ENCODE measurements around the gene SPAG7. TPM values are rescaled to one million over a fixed set of nuclear protein-coding genes. Genes with fewer than 3 reads are reported as not detected.
A peak's percentile ranks its signal among the peaks of the same experiment; 100 is the strongest.

SPAG7 gene
- polyA plus RNA-seq, 3 donors = 86.7 to 105 (median 92.6) TPM

DNA sequence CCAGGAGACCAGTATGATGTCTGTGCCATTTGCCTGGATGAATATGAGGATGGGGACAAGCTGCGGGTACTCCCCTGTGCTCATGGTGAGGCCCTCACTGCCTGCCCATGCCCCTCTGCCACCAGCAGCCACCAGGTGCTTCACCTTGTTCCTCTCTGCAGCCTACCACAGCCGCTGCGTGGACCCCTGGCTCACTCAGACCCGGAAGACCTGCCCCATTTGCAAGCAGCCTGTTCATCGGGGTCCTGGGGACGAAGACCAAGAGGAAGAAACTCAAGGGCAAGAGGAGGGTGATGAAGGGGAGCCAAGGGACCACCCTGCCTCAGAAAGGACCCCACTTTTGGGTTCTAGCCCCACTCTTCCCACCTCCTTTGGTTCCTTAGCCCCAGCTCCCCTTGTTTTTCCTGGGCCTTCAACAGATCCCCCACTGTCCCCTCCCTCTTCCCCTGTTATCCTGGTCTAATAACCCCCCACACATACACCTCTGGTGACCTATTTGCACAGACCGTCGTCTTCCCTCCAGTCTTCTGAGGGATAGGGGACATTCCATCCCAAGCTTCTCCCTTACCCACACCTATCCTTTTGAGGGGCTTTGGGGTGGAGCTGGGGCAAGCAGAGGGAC, 23.0 kb downstream of the SPAG7 start:
- DNase-seq (ENCODE audit: extremely low read depth in 1 of 11, low read depth in 9 of 11, low spot score in 4 of 11) = no peak

DNA sequence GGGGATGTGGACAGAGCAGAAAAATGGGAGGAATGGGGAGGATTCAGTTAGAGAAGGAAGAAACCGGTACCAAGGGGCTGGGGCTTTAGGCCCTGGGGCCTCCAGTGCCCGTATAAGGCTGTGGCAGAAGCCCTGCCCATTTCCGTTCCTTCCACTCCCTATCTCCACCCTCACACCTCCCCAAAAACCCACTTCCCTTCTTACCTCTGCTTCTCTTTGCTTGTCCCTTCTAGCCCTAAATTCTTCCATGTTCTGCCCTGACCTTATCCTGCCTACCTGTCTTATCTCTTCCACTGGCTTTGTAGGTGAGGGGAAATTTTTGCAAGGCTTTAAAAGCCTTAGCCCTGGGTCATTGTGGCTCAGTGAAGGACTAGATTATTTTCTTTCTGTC, 23.5 kb downstream of the SPAG7 start:
- DNase-seq (ENCODE audit: extremely low read depth in 1 of 11, low read depth in 9 of 11, low spot score in 4 of 11) = no peak

DNA sequence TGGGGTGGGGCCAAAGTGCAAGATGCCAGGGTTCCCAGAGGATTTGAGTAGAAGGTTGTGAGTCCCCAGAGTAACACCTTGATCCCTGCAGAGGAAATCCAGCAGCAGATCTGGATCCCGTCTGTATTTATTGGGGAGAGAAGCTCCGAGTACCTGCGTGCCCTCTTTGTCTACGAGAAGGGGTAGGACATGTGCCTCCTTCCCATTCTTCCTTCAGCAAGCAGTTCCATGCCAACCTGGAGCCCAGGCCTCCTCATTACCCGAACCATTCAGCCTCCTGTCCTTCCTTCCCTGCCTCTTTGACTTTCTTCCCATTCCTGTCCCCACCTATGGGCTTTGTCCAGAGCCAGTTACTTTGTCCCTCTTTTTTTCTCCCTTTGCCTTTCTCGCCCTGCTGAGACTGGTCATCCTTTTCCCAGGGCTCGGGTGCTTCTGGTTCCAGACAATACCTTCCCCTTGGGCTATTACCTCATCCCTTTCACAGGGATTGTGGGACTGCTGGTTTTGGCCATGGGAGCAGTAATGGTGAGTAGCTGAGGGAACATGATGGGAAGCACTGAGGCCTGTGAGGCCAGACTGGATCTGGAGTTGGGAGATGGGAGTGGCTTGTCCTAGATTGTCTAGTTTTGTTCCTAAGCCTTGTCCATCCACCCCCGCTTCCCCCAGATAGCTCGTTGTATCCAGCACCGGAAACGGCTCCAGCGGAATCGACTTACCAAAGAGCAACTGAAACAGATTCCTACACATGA, 24.7 kb downstream of the SPAG7 start:
- DNase-seq (ENCODE audit: extremely low read depth in 1 of 11, low read depth in 9 of 11, low spot score in 4 of 11) = no peak

DNA sequence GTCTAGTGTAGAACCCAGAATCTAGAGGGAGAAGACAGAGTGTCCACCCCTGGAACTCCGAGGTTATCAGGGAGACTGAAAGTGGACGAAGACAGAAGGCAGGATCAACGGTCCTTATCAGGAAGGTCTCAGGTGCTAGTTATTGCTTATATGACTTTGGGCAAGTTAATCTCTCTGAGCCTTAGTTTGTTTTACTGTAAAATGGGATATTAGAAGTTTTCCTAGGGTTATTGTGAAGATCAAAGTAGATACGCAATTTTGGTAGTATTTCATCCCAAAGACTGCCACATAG, 26.4 kb downstream of the SPAG7 start:
- no peak for DNase-seq (ENCODE audit: extremely low read depth in 1 of 11, low read depth in 9 of 11, low spot score in 4 of 11)

DNA sequence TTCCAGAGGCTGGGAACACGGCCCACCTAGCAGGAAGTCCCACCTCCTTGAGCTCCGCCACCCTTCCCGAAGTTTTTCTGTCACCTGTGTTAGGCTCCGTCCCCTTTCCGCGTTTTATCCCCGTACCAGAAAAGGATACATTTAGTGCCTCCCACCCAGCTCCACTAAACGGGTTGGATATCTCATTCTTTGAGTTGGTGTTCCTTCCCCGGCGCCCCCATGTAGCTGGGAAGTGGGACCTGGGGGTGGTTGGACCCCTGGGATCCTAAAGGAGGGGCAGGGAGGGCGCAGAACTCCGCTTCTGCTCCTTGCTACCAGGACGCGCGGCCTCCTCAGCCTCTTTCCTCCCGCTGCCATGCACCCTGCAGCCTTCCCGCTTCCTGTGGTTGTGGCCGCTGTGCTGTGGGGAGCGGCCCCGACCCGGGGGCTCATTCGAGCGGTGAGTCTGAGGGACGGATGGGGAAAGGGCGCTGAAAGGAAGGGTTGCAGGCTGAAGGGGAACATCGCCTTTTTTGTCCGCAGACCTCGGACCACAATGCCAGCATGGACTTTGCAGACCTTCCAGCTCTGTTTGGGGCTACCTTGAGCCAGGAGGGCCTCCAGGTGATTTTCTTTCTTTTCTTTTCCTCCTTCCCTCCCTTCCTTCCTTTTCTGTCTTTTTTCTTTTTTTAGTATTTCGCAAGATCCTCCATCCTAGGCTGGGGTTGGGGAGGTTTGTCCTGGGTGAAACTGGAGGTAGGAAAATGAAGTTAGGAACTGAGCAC, 26.9 kb downstream of the SPAG7 start:
- peak in 1 of 11 donors; percentile 87 for DNase-seq (ENCODE audit: extremely low read depth in 1 of 11, low read depth in 9 of 11, low spot score in 4 of 11)

DNA sequence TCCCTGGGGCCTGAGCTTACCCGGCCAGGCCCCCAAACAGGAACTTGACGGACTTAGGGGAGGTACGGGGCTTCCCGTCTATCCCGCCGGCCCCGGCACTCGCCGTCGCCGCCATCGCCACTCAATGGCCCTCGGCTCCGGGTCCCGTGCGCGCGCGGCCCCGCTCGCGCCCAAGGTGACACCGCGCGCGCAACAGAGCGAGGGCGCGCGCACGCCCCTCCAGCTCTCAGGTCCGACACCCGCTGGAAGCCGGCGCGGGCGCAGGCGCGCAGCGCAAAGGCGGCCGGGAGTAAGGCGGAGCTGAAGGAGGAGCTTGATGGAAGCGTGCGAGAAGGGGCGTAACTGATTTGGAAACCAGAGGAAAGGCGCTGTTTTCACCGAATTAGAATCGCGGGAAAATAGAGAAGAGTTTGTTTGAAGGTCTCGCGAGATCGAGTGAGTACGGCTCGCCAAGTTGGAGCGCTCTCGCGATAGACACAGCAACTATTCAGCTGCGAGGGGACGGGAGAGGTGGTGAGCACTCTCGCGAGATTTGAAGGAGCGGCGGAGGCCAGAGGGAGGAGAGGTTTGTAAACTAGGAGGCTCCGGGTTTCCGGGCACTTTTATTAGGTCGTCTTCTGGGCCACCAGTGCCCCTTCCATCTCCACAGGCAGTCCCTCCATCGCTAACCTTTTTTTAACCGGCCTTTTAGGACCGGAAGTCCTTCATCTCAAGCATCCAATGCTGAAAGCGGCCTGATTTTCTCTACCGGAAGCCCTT, 27.6 kb downstream of the SPAG7 start, which contains the start of the genes RNF167 and SLC25A11:
RNF167 (plus strand) TSS at position 473 of the 759 bp plus-strand sequence. CDS start 642 bp downstream, outside the sequence.
SLC25A11 (minus strand) TSS at position 251 of the 759 bp plus-strand sequence; CDS start at position 115, 136 bp downstream.
- peak; percentile 96 to 100 (median 99) for DNase-seq (ENCODE audit: extremely low read depth in 1 of 11, low read depth in 9 of 11, low spot score in 4 of 11)

DNA sequence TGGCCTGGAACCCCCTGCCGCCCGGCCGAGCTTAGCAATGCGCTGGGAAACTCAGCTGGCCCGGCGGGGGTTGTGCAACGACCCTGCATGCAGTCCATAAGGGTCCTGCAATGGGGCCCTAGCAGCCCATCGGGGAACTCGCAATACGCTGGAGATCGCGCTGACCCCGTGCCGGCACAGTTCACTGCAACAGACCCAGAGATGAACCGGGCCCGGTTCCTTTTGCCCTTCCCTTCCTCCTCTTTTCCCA, 28.1 kb downstream of the SPAG7 start:
- DNase-seq (ENCODE audit: extremely low read depth in 1 of 11, low read depth in 9 of 11, low spot score in 4 of 11) = no peak

DNA sequence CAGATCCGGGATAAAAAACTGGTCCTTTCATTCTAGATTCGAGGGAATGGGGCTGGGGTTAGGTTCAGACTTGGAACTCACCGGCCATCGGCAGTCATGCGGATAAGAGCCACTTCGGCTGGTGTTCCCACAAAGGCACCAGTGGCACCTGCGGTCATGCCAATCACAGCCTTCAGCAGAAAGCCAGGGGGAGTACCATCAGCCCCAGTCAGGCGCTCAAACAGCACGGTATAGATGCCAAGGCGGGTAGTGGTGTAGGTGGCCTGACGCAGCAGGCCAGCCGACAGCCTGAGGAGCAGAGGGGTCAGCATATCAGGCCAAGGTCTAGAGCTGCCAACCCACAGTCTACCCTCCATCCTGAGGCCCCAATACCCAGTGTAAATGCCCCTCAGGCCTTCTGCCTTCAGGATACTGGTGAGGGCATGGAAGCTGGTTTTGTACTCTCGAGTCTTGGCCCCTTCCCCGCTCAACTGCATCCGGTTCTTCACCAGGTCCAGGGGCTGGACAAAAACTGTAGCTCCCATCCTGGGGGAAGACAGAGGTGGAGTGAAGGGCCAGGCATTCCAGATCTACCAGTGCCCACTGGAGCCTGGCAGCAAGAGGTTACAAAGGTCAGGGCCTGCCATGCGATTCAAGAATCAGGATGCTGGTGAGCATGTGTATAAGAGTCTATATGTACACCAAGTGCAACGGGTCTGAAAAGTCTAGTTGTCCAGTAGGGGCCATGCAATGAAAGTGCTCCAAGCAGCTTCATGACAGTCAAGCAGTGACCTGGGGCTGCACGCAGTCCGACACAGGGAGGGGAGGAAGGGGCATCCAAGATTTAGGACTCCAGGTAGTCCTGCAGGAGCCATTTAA, 28.7 kb downstream of the SPAG7 start:
- DNase-seq (ENCODE audit: extremely low read depth in 1 of 11, low read depth in 9 of 11, low spot score in 4 of 11) = no peak

DNA sequence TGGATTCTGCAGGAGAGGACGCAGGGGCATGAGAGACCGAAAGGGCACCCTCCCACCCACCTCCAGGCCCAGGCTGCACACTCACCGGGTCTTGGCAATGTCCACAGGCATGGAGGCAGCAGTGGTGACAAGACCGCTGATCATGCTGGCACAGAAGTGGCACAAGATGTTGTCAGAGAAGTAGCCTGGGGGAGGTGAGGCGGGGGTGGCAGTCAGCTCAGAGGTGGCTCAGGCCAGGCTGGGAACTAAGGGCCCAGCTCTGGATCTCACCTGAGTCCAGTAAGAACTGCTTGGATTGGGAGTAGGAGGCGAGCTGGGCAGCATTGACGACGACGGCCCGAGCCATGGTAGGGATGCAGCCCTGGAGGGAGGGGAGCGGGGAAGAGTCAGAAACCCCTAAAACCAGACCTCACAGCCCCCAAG, 29.5 kb downstream of the SPAG7 start:
- DNase-seq (ENCODE audit: extremely low read depth in 1 of 11, low read depth in 9 of 11, low spot score in 4 of 11) = no peak

DNA sequence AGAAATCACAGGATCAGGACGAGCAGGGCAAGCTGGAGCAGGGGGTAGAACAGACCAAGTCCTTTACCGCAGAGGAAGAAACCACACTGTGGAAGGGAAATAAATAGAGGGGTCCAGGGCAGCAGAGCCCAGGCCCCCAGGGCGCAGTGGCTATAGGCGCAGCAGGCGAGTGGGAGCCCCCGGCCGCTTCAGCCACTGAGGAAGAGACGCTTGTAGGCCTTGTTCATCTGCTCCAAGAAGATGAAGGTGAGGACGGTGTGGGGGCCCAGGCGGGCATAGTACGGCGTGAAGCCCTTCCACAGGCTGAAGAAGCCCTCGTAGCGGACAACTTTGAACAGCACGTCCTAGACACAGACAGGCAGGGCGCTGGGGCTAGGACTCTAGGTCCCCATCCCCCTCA, 30.1 kb downstream of the SPAG7 start:
- no peak for DNase-seq (ENCODE audit: extremely low read depth in 1 of 11, low read depth in 9 of 11, low spot score in 4 of 11)

DNA sequence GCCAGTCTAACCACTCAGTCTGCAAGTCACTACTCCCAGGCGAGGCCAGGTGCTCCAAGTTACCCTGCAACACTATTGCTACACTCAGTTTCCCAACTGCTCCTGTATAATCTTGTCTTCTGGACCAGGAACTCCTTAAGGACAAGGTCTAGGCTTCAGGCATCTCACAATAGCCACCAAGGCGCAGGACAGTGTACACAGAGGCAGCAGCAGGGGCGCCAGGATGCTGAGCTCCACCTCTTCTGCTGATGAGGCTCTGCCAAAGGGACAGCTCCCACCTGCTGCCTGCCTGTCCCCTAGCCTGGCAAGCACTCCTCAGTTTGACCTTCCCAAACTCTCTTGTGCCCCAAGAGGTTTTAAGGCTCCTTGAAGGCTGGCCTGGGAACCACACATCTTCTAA, 31.2 kb downstream of the SPAG7 start:
- no peak for DNase-seq (ENCODE audit: extremely low read depth in 1 of 11, low read depth in 9 of 11, low spot score in 4 of 11)

DNA sequence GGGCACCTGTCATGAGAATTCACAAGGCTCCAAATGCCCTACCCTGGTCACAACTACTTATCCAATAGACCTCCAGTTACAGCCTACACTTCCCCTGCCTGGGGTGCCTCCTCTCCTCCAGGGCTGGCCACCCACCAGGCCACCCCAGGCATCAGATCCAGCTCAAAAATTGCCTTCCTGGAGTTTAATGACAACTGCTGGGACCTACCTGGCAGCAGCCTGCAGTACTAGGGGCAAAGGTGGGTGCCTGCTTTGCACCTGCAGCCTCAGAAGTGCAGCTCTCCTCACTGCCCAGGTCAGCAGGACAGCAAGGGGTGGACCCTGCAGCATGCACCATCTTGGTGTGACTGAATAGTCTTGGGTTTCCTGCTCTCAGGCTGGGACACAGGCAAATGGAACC, 32.0 kb downstream of the SPAG7 start:
- DNase-seq (ENCODE audit: extremely low read depth in 1 of 11, low read depth in 9 of 11, low spot score in 4 of 11) = no peak

DNA sequence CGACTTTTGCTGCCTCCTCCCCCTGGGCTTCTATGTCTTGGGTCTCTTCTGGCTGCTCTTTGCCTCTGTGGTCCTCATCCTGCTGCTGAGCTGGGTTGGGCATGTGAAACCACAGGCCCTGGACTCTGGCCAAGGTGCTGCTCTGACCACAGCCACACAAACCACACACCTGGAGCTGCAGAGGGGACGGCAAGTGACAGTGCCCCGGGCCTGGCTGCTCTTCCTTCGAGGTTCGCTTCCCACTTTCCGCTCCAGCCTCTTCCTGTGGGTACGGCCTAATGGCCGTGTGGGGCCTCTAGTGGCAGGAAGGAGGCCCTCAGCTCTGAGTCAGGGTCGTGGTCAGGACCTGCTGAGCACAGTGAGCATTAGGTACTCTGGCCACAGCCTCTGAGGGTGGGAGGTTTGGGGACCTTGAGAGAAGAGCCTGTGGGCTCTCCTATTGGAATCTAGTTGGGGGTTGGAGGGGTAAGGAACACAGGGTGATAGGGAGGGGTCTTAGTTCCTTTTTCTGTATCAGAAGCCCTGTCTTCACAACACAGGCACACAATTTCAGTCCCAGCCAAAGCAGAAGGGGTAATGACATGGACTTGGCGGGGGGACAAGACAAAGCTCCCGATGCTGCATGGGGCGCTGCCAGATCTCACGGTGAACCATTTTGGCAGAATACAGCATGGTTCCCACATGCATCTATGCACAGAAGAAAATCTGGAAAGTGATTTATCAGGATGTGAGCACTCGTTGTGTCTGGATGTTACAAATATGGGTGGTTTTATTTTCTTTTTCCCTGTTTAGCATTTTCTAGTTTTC, 33.2 kb downstream of the SPAG7 start:
- no peak for DNase-seq (ENCODE audit: extremely low read depth in 1 of 11, low read depth in 9 of 11, low spot score in 4 of 11)

DNA sequence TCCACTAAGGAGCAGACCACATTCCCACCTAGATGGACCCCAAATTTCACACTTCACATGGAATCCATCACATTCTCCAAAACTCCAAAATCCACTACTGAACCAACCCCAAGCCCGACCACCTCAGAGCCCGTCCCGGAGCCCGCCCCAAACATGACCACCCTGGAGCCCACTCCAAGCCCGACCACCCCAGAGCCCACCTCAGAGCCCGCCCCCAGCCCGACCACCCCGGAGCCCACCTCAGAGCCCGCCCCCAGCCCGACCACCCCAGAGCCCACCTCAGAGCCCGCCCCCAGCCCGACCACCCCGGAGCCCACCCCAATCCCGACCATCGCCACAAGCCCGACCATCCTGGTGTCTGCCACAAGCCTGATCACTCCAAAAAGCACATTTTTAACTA, 34.0 kb downstream of the SPAG7 start:
- no peak for DNase-seq (ENCODE audit: extremely low read depth in 1 of 11, low read depth in 9 of 11, low spot score in 4 of 11)

DNA sequence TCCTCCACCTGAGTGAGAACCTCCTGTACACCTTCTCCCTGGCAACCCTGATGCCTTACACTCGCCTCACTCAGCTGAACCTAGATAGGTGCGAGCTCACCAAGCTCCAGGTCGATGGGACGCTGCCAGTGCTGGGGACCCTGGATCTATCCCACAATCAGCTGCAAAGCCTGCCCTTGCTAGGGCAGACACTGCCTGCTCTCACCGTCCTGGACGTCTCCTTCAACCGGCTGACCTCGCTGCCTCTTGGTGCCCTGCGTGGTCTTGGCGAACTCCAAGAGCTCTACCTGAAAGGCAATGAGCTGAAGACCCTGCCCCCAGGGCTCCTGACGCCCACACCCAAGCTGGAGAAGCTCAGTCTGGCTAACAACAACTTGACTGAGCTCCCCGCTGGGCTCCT, 34.9 kb downstream of the SPAG7 start:
- no peak for DNase-seq (ENCODE audit: extremely low read depth in 1 of 11, low read depth in 9 of 11, low spot score in 4 of 11)

DNA sequence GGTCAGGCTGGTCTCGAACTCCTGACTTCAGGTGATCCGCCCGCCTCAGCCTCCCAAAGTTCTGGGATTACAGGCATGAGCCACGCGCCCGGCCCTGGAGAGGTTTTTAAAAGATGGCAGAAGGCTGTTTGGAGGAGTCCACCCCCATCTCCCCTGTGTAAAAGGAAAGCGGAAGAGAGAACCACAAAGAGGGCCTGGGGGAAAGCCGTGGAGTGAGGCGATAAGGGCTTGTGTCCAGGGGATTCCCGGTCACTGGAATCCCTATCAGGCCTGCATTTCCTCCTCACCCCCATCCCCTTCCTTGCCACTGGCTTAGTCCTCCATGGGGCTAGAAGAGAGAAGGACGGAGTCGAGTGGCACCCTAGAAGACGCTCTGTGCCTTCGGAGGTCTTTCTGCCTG, 35.7 kb downstream of the SPAG7 start, which contains the start of gene GP1BA:
GP1BA (plus strand) TSS at position 315 of the 400 bp plus-strand sequence. CDS start 328 bp downstream, outside the sequence.
- DNase-seq (ENCODE audit: extremely low read depth in 1 of 11, low read depth in 9 of 11, low spot score in 4 of 11) = no peak

DNA sequence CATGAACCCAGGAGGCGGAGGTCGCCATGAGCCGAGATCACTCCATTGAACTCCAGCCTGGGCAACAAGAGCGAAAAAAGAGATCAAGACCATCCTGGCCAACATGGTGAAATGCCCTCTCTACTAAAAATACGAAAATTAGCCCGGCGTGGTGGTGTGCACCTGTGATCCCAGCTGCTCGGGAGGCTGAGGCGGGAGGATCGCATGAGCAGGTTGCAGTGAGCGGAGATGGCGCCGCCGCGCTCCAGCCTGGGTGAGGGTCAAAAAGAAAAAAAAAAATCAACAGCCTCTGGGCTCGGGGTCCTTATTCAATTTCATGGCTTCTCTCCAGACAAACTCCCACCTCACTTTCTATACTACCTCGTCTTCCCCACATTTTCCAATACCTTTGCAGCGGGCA, 38.7 kb downstream of the SPAG7 start:
- no peak for DNase-seq (ENCODE audit: extremely low read depth in 1 of 11, low read depth in 9 of 11, low spot score in 4 of 11)
